Activated naive CD4-positive, alpha-beta T cell treated with anti-CD3 and anti-CD28 coated beads, Interleukin-2, amount 50 U/mL, for 16 hours (primary cell): ENCODE results near the gene MUL1.
"Not testable (repeated sequence)": the region's sequence is repeated elsewhere in the genome, so short reads cannot be mapped to it uniquely, and the experiment has no call there.

Experiments
- DNase-seq: peaks from one replicate; pipeline ENCODE4 v3.0.0-alpha.2; 2020

MUL1 gene

DNA sequence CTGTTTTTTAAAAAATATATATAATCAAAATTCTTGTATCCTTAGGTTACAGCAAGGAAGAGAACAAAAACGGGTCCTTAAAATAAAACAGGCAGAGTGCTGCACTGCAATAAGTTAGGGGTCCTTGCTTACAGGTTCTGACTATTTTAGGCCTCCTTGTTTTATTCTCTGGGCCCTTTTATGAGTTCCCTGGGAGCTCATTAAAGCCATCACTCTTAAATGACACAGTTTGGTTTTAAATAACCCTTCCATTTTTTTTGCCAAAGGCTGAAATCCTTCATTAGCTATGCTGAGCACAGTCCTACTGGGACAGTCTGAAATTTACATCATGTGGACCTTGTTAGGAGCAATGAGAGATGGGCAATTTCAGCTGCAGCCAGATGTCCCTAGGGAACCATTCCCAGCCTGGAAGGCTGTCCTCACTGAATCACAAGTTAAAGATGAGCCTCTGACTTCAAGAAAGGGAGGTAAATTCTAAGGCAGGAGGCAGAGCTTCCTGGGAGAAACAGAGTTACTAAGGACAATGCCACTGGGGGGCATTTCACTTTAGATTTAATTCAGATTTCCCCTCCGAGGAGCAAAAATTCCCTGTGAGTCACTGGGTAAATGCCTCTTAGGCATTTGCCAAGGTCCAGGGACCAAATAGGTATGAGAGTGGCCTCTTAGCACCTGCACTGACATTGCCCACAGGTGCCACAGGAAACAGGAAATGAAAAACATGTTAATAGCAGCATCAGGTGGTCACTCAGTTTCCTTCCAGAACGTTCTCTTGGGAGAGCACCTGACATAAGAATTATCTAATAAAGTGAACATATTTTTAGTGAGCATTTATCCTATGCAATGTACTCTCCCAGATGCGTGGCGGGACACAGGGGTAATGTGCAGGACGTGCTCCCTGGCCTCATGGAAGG, 3.8 kb upstream of the MUL1 start:
- DNase-seq: no peak

GRCh38 chr1:20508411-20508771, 440 bp upstream of the MUL1 start:
- DNase-seq: no peak

- DNase-seq: no peak
Observed at GRCh38 chr1:20507248-20507563, 745 bp downstream of the MUL1 start.

DNA sequence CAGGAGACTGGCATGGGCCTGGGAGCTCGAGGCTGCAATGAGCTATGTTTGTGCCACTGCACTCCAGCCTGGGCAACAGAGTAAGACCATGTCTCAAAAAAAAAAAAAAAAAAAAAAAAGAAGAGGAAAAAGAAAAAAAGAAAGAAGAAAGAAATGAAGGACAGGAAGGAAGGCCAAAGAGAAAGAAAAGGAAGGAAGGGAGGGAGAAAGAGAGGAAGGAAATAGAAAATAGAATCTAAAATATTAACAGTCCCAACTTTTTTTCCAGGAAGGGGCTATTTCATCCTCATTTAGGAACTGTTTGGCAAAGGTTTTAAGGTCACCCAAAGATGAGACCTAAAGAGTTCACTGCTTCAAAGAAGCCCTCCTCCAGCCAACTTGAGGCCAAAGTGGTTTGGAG, 2.5 kb downstream of the MUL1 start:
- DNase-seq: no peak

DNA sequence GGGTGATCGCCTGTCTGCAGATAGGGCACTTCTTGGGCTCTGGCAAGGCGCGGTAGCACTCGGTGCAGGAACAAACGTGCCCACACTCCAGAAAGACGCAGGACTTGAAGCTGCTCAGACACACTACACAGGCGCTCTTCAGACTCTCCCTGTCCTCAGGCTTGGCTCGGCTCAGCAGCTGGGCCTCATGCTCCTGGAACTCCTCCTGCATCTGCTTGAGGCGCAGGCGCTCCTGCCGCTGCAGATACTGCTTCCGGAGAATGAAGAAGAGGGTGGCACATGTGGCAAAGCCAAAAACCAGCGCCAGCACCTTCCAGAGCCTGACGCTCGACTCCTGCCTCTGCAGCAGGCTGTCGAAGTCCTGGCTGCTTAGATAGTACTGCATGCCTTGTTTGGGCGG, 7.2 kb downstream of the MUL1 start:
- DNase-seq: no peak

DNA sequence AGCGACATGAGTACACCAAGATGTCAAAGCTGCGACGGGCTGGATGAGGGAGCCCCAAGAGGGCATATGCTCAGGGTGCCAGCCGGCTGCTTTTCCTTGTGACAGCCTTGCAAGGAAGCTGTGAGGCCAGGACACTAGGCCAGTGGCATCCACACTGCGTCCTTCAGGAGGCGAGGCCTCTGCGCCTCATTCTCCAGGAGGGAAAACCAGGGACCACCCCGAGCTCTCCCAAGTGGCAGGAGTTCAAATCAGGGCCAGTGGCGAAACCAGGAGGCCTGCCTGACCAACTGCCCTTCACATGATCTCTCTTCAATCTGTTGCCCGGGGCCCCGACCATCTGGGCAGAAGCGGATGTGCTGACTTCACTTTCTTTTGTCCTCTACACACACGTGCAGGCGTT, 8.2 kb downstream of the MUL1 start:
- no peak for DNase-seq

DNA sequence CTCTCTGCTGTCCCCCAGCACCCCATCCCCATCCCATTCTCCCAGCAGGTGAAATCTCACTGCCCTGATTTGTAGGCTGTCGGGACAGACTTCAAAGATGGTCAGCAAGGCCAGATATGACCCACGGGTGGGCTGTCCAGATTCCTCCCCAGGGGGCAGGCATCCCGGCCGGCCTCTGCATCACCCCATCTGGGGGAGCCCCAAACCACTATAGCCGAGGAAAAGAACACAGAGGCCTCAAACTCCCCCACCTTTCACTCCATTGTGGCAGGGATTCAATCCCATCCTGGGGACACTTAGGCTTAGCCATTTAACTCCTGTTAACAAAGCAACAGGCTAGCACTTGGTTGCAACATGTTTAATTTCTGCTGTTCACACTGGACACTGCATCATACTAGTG, 8.8 kb downstream of the MUL1 start:
- no peak for DNase-seq

GRCh38 chr1:20498116-20498515, 9.8 kb downstream of the MUL1 start:
- DNase-seq: no peak

GRCh38 chr1:20497506-20497905, 10.4 kb downstream of the MUL1 start:
- no peak for DNase-seq

- not testable (repeated sequence) for DNase-seq
Observed at GRCh38 chr1:20496725-20497383, 11.1 kb downstream of the MUL1 start.

DNA sequence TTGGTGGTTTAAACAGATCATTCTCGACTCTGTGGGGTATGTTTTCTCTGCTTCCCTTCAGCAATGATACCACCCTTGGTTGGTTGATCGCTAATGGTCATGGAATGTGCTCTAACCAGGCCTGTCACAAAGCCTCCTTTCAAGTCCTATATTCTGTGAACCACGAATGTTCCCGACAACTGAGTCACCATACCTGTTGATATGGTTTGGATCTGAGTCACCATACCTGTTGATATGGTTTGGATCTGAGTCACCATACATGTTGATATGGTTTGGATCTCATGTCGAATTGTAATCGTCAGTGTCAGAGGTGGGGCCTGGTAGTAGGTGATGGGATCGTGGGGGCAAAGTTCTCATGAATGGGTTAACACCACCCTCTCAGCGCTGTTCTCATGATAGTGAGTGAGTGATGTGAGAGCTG, 11.7 kb downstream of the MUL1 start:
- DNase-seq: peak; percentile 23

DNA sequence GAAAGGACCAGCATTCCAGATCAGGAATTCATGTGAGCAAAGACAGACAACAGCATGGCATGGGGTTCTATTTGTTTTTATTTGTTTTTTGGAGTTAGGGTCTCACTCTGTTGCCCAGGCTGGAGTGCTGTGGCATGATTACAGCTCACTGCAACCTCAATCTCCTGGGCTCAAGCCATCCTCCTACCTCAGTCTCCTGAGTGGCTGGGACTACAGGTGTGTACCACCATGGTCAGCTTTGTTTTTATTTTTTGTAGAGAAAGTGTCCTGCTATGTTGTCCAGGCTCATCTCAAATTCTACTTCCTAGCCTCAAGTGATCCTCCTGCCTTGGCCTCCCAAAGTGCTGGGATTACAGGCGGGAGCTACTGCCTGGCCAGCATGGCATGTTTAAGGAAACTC, 12.3 kb downstream of the MUL1 start:
- DNase-seq: no peak

DNA sequence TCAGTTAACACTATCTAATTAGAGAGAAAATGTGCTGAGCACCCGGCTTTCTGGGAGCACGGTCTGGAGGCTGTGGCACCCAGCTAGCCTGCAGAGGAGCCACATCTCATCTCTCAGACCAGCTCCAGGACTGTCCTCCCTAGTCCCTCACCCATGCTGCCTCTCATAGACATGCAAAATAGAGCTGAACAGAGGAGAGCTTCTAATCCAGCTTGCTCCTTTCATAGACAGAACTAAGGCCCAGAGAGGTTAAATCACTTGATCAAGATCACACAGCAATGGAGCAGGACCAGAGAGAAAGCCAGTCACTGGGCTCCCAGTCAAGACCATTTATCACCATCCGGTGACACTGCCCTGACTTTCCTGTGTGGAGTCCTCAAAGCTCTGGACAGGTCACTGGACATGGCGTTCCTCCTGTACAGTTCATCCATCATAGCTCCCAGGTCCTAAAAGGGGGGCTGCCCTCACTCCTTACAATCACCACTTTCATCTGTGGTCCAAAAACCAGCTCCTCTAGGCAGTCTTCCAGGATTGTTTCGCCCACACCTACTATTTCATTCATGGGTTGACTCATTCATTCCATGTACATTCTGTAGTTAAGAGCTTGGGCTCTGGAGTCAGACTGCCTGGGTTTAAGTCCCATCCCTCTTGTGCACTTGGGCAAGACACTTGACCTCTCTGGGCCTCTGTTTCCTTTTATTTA, 13.2 kb downstream of the MUL1 start:
- no peak for DNase-seq

- peak; percentile 79 for DNase-seq
Observed at GRCh38 chr1:20493839-20494608, 13.9 kb downstream of the MUL1 start.

DNA sequence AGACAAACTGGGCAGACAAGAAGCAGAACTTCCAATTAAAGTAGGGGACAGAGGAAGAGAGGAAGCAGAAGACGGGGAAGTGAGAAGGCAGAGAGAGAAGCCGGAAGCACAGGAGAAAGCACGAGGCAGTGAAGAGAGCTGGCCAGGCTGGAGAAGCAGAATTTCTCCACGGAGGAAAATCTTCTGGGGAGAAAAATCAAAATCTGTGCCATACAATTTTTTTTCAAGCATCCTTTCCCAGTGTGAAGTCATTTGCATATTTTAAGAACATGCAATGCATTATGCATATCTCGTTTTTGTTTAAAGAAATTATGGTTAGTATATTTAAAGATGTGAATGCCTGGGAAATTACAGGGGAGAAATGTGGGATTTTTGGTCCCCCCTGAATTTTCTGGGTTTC, 14.6 kb downstream of the MUL1 start:
- no peak for DNase-seq

- DNase-seq: no peak
Observed at GRCh38 chr1:20492751-20493150, 15.2 kb downstream of the MUL1 start.

DNA sequence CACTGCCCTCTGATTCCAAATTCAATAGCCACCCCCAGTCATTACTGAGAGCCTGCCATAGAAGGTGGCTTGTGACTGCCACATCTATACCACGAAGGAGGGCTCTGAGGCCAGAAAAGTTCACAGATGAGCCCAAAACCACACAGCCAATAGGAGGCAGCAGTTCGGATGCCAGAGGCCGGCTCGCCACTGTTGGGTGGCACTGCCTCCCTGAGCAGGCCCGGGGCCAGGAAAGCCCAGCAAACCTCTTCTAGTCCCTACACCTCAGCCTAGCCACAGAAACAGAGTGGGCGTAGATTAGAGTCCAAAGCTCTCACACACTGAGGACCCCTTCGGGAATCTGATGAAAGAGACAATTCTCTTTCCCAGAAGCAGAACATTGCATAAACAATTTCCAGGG, 16.1 kb downstream of the MUL1 start:
- DNase-seq: no peak

DNA sequence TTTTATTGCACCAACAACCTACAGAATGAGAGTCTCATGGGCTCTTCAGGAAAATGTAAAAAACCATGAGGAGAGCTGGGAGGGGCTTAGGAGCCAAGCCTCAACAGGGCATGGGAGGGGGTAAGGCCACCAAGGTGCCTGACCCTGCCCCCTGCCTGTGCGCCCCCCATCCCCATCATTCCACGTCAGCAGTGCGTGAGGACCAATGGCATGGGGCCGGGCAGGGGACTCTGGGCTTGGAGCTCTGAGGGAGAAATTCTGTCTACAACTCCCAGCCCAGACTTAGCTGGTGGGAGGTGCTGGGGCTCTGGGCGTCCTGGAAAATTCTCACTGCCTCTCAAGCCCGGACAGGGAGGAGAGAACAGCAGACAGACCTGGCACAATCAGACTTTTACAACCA, 16.8 kb downstream of the MUL1 start:
- no peak for DNase-seq

- DNase-seq: no peak
Observed at GRCh38 chr1:20487236-20487590, 20.7 kb downstream of the MUL1 start.

GRCh38 chr1:20486457-20487235, 21.3 kb downstream of the MUL1 start:
- no peak for DNase-seq

GRCh38 chr1:20485527-20486456, 22.2 kb downstream of the MUL1 start, which contains the start of gene CAMK2N1:
Gene CAMK2N1, minus strand, starts transcription at chr1:20486210. Its CDS starts 831 bp downstream, at chr1:20485379.
- DNase-seq: peak; percentile 64
